ELR (cell line): ENCODE data around the gene DEXI.
A peak's percentile ranks its signal among the peaks of the same experiment; 100 is the strongest.
"Not testable (repeated sequence)": the region's sequence is repeated elsewhere in the genome, so short reads cannot be mapped to it uniquely, and the experiment has no call there.

Experiments used
- DNase-seq: peaks from one replicate; pipeline ENCODE4 v3.0.0-alpha.2; 2015; ENCODE audit warnings: low read depth

The DEXI gene

DNA sequence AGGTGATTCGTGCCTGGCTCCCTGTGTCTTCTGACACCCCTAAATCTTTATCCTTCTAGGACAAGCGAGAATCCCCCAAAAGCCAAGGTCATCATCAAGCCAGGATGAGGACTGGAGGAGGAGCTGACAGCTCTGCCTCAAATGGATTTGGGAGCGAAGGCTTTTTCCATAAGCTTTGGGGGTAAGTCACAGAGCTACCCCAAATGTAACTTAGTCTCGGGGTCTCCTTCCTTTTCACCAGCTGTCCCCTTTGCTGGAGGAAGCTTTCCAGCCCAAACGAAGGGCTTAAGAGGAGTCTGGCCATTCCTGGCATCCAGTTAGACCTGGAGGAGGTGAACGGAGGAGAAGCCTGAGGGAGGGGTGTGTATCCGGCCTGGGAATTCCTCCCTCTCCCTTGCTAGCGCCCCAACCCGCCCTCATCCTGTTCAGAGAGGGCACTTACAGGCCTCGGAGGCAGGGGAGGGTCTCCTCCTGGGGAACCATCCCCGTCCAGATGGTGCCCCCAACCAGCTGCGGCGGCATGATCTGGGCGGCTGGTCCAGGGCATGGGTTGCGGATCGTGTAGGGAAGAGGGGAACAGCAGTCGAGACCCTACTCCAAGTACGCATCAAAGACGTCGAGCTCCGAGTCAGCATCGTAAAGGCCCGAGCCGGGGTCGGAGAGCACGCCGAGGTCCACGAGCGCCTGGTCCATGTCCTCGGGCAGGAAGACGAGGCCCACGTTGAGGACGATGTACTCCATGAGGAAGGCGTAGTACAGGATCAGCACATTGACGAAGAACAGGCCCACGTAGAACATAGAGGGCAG lies 938 bp downstream of the DEXI start:
- peak; percentile 44 for DNase-seq

- DNase-seq, result no peak
Observed at GRCh38 chr16:10940501-10941079, 1.7 kb downstream of the DEXI start.

DNA sequence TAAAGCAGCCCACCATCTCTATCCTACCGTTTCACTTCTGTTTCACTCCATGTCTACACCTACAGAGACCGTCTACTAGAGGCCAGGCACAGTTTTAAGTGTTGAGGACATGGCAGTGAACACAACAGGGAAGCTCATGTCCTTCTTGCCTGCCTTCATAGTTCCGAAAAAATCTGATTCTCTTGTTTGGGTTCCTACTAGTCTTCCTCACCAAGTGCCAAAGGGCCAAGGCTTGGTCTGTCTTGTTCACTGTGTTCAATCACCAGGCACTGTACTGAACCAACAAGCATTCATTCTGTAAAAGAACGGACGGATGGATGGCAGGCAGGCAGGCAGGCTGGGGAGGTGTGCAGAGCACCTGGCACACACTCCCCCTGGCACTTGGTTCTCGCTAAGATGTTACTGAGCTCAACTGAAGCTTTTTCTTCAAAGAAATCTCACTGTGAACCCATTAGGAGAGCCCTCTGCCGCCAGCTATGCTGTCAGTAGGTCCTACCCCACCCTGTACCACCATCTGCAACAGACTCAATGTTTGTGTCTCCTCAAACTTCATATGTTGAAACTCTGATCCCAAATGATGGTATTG lies 2.5 kb downstream of the DEXI start:
- no peak for DNase-seq

GRCh38 chr16:10938796-10939648 lies 3.2 kb downstream of the DEXI start:
- no peak for DNase-seq

GRCh38 chr16:10938321-10938720 lies 3.9 kb downstream of the DEXI start:
- DNase-seq, result no peak

DNA sequence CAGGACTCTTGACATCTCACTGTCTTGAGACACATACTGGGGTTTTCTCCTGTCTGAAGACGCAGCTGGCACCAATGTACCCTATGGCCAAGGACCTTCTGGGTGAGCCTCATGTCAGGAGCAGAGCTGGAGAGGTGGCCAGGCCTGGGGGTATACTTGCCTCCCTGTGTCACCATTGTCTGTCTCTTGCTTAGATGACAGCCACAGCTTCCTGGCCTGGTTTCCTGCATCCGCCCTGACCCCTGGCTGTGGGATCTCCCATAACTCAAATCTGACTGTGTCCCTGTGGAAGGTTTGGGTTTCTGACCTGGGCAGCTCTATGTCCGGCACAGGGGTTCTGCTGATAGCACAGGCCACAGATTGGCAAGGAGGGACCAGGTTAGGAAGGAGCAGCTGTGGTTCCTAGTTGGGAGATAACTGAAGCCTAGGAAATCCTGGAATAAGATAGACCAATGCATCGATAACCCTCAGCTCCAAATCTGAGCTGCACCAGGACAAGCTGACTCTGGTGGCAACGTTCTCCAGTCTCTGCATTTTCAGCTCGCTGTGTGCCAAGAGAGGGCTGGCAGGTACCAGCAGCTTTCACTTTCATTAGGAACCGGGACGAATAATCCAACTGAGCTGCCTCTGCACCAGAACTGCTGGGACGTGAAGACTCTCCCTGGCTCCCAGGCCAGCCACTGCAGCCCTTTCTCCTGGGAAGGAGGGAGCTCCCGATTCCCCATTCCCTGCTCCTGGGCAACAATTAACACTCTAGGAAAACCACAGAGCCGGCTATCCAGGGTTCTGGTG lies 5.0 kb downstream of the DEXI start:
- DNase-seq, result no peak

DNA sequence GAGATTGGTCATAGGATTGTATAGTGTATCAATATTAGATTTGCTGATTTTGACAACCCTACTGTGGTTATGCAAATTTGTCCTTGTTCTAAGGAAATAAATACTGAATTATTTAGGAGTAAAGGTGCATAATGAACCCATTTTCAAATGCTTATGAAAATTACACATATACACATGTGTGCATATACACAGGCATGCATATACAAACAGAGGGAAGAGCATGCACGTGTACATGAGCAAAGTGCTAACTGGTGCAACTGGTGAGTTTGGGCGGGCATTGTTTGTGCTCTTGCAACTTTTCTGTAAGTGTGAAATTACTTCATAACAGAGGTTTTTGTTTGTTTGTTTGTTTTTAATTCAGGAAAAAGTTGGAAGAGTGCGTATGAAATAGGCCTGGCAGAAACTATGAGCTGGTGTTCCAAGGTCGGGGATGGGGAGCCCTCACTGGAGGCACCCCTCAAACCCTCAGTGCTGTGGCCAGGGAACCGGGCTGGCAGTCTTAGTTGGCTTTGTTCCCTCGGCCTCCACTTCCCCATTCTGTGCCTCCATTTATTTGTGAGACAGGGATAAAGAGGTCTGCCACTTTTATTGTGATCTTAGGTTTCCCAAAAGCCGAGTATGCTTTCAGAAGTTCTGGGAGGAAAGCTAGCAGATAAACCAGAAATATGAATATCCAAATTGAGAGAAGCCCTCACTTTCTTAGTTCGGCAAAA lies 5.8 kb downstream of the DEXI start:
- DNase-seq, result no peak

DNA sequence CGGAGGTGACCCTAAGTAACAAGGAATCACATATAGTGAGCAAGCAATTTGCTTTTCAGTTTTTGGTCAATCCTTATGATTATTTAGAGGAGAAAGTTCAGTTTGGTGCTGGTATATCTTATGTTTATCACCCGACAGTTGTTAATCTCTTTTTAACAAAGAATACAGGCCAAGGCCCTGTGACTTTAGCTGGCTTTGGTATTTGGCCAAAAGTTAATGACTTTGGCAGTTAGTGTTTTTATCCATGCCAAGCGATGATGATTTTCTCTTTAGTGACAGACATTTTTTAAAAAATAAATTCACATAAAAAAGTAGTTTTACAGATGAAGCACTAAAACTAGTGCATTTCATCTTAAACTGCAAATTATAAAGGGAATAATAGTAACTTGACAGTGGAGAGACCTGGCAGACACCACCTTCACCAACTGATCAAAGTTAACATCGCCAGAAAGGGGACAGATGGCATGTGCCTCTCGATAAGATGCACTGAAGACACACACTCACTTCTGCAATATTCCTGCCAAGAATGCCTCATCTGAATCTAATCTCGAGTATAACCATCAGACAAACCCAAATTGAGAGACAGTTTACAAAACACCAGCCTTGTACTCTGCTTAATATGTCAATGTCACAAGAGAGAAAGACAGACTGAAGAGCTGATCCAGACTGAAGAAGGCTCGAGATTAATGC lies 6.9 kb downstream of the DEXI start:
- no peak for DNase-seq

DNA sequence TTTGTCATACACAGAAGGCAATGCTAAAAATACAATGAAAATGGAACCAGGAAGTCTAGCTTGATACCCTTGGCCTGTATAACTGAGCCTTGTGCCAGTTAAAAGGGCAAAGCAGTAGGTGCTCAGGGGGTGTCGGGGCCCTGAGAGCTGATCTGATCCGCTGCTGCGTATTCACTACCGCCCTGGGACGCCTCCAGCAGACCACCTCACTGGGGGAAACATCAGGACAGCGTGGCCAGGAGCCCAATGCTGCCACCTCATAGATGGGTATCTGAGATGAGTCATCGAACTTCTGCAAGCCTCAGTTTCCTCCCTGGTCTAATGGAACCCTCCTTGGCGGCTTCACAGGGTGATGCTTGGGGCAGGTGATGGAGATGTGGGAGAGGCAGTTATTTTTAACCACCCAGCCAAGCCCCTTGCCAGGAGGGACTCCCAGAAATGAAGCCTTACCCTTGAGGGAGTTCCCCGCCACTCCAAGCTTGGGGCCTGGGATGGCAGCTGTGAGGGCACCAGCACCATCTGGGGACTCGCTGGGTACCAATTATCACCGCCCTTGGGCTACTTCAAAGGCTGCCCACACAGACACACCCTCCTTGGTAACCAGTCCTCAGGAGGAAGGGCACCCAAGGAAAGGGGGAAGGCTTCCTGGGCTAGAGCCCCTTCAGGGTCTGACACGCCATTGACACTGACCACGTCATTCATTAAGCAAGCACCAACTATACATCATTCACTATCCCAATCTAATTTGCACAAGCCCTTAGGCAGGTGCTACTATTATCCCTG lies 7.8 kb downstream of the DEXI start:
- DNase-seq, result no peak

- no peak for DNase-seq
Observed at GRCh38 chr16:10933865-10934264, 8.4 kb downstream of the DEXI start.

- no peak for DNase-seq
Observed at GRCh38 chr16:10932959-10933710, 9.1 kb downstream of the DEXI start.

- DNase-seq, result no peak
Observed at GRCh38 chr16:10931977-10932632, 10.2 kb downstream of the DEXI start.

DNA sequence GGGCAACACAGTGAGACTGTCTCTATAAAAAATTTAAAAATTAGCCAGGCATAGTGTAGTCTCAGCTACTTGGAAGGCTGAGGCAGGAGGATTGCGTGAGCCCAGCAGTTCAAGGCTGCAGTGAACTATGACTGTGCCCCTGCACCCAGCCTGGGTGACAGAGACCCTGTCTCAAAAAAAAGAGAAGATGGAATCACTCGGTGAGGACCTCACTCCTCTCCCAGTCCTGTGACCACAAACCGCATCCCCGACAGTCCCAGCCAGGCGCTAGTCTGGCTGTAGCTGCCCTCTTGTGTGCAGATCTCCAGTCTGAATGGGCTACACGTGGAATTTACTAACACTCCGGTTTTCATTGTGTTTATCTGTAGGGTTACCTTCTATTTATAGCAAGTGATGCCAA lies 11.1 kb downstream of the DEXI start:
- no peak for DNase-seq

DNA sequence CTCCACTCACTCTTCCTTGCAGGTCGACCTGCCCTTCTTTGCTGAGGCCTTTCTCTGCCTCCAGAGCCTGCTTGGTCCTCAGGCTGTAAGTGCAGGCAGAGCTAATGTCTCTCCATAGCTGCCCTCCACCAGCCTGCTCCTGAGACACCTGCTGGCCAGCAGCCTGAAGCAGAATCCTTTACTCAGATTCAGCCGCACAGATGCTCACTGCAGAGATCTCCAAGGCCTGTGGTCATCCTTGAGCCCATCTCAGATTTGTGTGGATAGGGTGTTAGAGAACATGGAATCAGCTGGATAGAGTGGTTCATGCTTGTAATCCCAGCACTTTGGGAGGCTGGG lies 11.5 kb downstream of the DEXI start:
- no peak for DNase-seq

DNA sequence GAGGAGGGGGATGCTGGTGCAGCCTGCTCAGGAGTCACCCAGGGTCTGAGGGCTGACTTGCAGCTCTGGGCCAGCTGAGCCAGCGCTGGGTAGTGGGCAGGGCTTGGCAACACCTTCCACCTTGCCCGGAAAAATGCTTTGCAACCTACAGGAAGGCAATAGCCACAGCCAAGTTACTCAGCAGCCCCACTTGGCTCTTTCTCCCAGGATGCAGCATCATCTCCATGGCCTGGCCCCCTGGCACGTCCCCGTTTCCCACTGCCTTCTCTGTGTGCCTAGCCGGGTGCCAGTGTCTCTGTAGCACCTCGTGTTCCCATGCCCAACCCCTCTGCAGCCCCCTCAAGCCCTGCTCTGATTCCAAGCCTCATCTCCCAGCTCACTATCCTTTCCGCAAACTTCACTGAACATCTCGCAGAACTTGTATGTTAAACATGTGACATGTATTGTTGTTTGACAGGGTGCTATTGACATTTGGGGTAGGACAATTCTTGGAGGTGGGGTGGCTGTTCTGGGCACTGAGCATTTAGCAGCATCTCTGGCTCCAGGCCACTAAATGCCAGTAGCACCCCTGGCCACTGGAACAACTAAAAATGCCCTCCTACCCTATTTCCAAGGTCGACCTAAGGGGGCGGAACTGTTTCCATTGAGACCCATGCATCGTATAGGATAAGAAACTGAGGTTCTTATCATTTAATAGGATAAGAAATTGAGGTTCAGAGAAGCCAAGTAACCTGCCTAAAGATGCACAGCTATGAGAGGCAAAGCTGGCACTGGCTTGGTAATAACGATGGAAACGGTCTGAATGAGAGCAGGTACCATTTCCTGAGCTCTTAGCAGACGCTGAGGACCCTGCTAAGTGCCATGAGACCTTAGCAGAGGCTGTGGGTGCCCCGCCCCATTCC lies 12.2 kb downstream of the DEXI start:
- DNase-seq, result no peak

DNA sequence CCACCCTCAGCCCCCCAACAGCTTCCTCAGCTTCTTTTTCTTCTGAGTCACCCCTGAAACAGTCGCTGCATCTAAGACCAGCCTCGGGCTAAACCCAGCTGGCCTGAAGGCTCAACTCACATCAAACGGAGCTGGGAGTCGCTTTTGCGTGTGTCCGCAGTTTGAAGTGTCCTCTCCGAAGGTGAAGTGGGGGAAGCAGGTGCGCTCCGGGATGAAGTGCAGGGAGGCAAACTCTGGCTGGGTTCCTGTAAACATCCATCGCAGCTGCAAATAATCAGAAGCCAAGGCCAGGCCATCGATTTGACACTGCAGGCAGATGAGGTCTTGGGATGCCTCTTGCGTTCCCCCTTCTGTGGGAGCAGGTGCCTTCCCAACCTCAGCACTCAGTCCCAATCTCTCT lies 13.2 kb downstream of the DEXI start:
- DNase-seq, result not testable (repeated sequence)

DNA sequence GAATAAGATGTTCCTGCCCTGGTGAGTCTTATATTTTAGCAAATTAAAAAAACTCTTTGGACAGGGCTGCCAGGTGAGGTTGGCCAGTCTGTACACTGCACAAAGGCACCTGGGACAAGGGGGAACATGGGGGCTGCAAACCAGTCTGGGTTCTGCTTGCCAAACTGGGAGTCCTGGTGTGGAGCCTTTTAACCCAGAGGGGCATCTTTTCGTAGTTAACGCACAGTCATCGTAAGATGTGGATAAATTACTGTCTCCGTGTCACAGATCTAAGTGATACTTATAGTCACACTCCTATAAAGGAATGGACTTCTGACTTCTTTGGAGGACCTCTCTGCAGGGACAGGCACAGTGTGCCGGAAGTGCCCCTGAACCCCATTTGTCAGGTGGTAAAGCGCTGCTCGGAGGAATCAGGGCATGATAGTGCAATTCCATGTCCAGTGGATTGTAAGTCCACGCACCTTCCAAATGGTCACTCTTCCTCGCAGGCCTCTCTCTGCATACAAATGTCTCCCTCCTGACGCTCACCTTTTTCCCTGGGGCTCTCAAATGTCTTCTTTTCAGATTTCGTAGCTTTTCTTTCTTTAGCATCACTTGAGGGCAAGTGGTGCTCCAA lies 14.7 kb downstream of the DEXI start:
- DNase-seq, result no peak
